Gastrocnemius medialis (tissue), 4 donors: ENCODE results near the gene PCDHA7. TPM values are rescaled to one million over a fixed set of nuclear protein-coding genes. Genes with fewer than 3 reads are reported as not detected.
"Not testable (repeated sequence)": the region's sequence is repeated elsewhere in the genome, so short reads cannot be mapped to it uniquely, and the experiment has no call there.

Source experiments
- ATAC-seq, 2 donors: fragments of 150-250 bp; one replicate each; pipeline ENCODE4 v1.9.1; 2016
- DNase-seq, 2 donors: peaks; one replicate each; pipeline ENCODE4 v3.0.0-alpha.2; 2019
- H3K27ac ChIP-seq, 4 donors: fragments of 200-600 bp; sonication (generic); 1 replicate in 1 of 4; 2 replicates in 3 of 4; pipeline ENCODE4 v1.5.1; 2016 to 2018; ENCODE audit warnings: mild to moderate bottlenecking in 2 of 4, moderate library complexity in 1 of 4
- H3K27me3 ChIP-seq, 3 donors: fragments of 200-600 bp; sonication (generic) in 2 of 3; 1 replicate in 1 of 3; 2 replicates in 2 of 3; pipeline versions ENCODE4 v1.5.1 to v1.6.0; 2016 to 2019; ENCODE audit warnings: mild to moderate bottlenecking in 1 of 3, moderate library complexity in 1 of 3
- H3K36me3 ChIP-seq, 2 donors: fragments of 200-600 bp; sonication (generic) in 1 of 2; one replicate each; pipeline ENCODE4 v1.5.1; 2017 to 2018
- H3K4me1 ChIP-seq, 2 donors: fragments of 200-600 bp; sonication (generic) in 1 of 2; one replicate each; pipeline ENCODE4 v1.5.1; 2016 to 2017; ENCODE audit warnings: mild to moderate bottlenecking in 2 of 2
- H3K4me3 ChIP-seq, 4 donors: fragments of 200-600 bp; sonication (generic) in 3 of 4; 1 replicate in 1 of 4; 2 replicates in 3 of 4; pipeline ENCODE4 v1.5.1; 2016 to 2019; ENCODE audit warnings: mild to moderate bottlenecking in 2 of 4
- H3K9me3 ChIP-seq, 3 donors: fragments of 200-600 bp; sonication (generic) in 2 of 3; 1 replicate in 1 of 3; 2 replicates in 2 of 3; pipeline ENCODE4 v1.5.1; 2016 to 2019
- POLR2A ChIP-seq, 2 donors: fragments of 450-650 bp; IDR thresholded peaks; one replicate each; pipeline ENCODE4 v1.6.1; 2017; ENCODE audit warnings: antibody characterized with exemption in 2 of 2, mild to moderate bottlenecking in 2 of 2, moderate library complexity in 2 of 2
- in situ Hi-C, 4 donors: fragments of 200-750 bp; cut with MboI; loops; one replicate each; pipeline versions ENCODE4 v1.15.0 to v1.8.0; 2017; ENCODE audit warnings: low sequenced_read_pairs in 4 of 4
- intact Hi-C: fragments of 100-400 bp; cut with DNase I; formaldehyde crosslinking; loops from one replicate; pipeline ENCODE4 v1.15.1; 2023; ENCODE audit warnings: low total_unique reads
- total RNA-seq, 4 donors: library from RNA; depleted of rRNA; stranded (reverse); fragments of >200 nt; gene quantifications; one replicate each; pipeline versions ENCODE4 v1.1.0 to v1.2.3, GENCODE V29; 2016
- TF ChIP-seq, protein P1 (sequence below), 5 experiments: fragments of 450-650 bp in 3 of 5; fragments of 200-600 bp in 2 of 5; sonication (generic) in 2 of 5; IDR thresholded peaks in 4 of 5; conservative IDR thresholded peaks in 1 of 5; 1 replicate in 4 of 5; 2 replicates in 1 of 5; pipeline ENCODE4 v1.5.1; 2016 to 2019; ENCODE audit warnings: antibody characterized with exemption in 5 of 5, mild to moderate bottlenecking in 3 of 5, moderate library complexity in 3 of 5

PCDHA7 gene
- total RNA-seq, 4 donors from 2014 or later, result 0.15 to 0.24 TPM; not detected in 2

DNA sequence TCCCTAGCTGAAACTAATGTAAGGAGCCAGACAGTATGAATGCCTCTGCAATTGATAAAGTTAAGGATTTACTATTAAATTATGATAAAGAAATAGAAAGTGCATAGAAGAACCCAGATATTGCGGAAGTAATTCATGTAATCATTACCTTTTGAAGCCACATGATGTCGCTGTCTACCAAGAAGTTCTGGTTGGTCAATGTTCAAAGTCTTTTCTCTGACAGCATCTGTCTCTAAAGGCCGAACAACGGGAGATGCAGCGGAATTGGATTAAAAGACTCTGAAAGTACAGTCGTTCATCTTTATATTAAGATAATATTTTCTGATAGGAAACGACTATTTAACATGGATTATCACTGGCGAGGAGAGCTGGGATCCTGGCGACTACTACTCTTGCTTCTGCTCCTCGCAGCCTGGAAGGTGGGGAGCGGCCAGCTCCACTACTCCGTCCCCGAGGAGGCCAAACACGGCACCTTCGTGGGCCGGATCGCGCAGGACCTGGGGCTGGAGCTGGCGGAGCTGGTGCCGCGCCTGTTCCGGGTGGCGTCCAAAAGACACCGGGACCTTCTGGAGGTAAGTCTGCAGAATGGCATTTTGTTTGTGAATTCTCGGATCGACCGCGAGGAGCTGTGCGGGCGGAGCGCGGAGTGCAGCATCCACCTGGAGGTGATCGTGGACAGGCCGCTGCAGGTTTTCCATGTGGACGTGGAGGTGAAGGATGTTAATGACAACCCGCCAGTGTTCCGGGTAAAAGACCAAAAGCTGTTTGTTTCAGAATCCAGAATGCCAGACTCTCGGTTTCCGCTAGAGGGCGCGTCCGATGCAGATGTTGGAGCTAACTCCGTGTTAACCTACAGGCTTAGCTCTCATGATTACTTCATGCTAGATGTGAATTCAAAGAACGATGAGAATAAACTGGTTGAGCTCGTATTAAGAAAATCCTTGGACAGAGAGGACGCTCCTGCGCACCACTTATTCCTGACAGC lies 7.2 kb downstream of the PCDHA7 start, which contains the start of gene PCDHA8:
Gene PCDHA8 (plus strand): TSS at position 210 of the 985 bp plus-strand sequence. CDS start 135 bp downstream, at position 345.
- Histone ChIP-seq H3K4me1 (no peaks in the 10 kb centered on the region), H3K9me3 (peaks cover 0 to 9% (median 0%) of the 10 kb centered on the region in 3 donors), H3K27me3 (peaks cover 0 to 6% (median 3%) of the 10 kb centered on the region in 3 donors), H3K27ac (no peak within 1 kb of the TSS), H3K36me3 (no peaks in the 10 kb centered on the region), H3K4me3 (no peak within 1 kb of the TSS)
- DNase-seq (no peak), ATAC-seq (no peak)
- intact Hi-C loops, result no loop called here
- no peak for TF ChIP-seq POLR2A (IDR thresholded peaks at IDR 0.05)
- TF ChIP-seq, protein P1, sequence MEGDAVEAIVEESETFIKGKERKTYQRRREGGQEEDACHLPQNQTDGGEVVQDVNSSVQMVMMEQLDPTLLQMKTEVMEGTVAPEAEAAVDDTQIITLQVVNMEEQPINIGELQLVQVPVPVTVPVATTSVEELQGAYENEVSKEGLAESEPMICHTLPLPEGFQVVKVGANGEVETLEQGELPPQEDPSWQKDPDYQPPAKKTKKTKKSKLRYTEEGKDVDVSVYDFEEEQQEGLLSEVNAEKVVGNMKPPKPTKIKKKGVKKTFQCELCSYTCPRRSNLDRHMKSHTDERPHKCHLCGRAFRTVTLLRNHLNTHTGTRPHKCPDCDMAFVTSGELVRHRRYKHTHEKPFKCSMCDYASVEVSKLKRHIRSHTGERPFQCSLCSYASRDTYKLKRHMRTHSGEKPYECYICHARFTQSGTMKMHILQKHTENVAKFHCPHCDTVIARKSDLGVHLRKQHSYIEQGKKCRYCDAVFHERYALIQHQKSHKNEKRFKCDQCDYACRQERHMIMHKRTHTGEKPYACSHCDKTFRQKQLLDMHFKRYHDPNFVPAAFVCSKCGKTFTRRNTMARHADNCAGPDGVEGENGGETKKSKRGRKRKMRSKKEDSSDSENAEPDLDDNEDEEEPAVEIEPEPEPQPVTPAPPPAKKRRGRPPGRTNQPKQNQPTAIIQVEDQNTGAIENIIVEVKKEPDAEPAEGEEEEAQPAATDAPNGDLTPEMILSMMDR (IDR thresholded peaks at IDR 0.05 in 4 of 5, conservative IDR thresholded peaks at IDR 0.05 in 1 of 5), result no peak
- in situ Hi-C loops, result no loop called here

DNA sequence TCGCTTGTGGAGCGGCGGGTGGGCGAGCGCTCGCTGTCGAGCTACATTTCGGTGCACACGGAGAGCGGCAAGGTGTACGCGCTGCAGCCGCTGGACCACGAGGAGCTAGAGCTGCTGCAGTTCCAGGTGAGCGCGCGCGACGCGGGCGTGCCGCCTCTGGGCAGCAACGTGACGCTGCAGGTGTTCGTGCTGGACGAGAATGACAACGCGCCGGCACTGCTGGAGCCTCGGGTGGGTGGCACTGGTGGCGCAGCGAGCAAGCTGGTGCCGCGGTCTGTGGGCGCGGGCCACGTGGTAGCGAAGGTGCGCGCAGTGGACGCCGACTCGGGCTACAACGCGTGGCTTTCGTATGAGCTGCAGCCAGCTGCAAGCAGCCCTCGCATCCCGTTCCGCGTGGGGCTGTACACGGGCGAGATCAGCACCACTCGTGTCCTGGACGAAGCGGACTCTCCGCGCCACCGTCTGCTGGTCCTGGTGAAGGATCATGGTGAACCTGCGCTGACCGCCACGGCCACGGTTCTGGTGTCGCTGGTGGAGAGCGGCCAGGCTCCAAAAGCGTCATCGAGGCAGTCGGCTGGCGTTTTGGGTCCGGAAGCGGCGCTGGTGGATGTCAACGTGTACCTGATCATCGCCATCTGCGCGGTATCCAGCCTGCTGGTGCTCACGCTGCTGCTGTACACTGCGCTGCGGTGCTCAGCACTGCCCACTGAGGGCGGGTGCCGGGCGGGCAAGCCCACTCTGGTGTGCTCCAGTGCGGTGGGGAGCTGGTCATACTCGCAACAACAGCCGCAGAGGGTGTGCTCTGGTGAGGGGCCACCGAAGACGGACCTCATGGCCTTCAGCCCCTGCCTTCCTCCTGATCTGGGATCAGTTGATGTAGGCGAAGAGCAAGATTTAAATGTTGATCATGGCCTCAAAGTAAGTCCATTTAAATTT lies 9.0 kb downstream of the PCDHA7 start:
- in situ Hi-C loops (no loop called here), intact Hi-C loops (no loop called here)
- Histone ChIP-seq H3K36me3 (no peaks in the 10 kb centered on the region), H3K9me3 (peaks cover 0 to 10% (median 0%) of the 10 kb centered on the region in 3 donors), H3K4me1 (no peaks in the 10 kb centered on the region), H3K27ac (no peak overlapping the region), H3K4me3 (no peak overlapping the region), H3K27me3 (peaks cover 0 to 10% (median 6%) of the 10 kb centered on the region in 3 donors)
- ATAC-seq (no peak), DNase-seq (no peak)
- no peak for TF ChIP-seq POLR2A (IDR thresholded peaks at IDR 0.05)
- TF ChIP-seq, protein P1 (IDR thresholded peaks at IDR 0.05 in 4 of 5, conservative IDR thresholded peaks at IDR 0.05 in 1 of 5), result no peak

DNA sequence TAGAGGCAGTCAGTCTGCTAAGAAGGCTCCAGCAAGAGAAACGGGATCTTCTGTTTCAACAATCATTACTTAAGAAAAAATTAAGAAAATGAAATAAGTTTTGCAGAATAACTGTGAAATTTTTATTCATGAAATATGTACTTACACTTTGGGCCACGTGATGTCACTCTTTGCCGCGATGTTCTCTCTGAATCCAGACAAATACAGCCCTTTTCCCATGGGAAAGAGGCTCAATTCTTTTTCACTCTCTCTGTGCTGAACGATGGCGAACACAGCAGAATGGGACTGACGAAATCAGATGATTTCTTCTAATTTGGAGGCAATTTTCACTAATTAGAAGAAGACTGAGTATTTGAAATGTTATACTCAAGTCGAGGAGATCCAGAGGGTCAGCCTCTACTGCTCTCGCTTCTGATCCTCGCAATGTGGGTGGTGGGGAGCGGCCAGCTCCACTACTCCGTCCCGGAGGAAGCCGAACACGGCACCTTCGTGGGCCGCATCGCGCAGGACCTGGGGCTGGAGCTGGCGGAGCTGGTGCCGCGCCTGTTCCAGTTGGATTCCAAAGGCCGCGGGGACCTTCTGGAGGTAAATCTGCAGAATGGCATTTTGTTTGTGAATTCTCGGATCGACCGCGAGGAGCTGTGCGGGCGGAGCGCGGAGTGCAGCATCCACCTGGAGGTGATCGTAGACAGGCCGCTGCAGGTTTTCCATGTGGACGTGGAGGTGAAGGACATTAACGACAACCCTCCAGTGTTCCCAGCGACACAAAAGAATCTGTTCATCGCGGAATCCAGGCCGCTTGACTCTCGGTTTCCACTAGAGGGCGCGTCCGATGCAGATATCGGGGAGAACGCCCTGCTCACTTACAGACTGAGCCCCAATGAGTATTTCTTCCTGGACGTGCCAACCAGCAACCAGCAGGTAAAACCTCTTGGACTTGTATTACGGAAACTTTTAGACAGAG lies 14.4 kb downstream of the PCDHA7 start, which contains the start of gene PCDHA9:
Gene PCDHA9 (plus strand): TSS at position 244 of the 964 bp plus-strand sequence. CDS start 114 bp downstream, at position 358.
- H3K4me3 ChIP-seq, intact Hi-C loops, H3K4me1 ChIP-seq, in situ Hi-C loops, H3K9me3 ChIP-seq, H3K36me3 ChIP-seq, H3K27ac ChIP-seq, ATAC-seq, DNase-seq: not testable (repeated sequence)
- peaks cover 4 to 18% (median 6%) of the 10 kb centered on the region in 3 donors for H3K27me3 ChIP-seq

DNA sequence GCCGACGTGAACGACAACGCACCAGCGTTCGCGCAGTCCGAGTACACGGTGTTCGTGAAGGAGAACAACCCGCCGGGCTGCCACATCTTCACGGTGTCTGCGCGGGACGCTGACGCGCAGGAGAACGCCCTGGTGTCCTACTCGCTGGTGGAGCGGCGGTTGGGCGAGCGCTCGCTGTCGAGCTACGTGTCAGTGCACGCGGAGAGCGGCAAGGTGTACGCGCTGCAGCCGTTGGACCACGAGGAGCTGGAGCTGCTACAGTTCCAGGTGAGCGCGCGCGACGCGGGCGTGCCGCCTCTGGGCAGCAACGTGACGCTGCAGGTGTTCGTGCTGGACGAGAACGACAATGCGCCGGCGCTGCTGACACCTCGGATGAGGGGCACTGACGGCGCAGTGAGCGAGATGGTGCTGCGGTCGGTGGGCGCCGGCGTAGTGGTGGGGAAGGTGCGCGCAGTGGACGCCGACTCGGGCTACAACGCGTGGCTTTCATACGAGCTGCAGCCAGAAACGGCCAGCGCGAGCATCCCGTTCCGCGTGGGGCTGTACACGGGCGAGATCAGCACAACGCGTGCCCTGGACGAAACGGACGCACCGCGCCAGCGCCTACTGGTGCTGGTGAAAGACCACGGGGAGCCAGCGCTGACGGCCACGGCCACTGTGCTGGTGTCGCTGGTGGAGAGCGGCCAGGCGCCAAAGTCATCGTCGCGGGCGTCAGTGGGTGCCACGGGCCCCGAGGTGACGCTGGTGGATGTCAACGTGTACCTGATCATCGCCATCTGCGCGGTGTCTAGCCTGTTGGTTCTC lies 16.0 kb downstream of the PCDHA7 start:
- in situ Hi-C loops, H3K4me3 ChIP-seq, H3K9me3 ChIP-seq, H3K4me1 ChIP-seq, DNase-seq, H3K36me3 ChIP-seq, ATAC-seq, H3K27ac ChIP-seq, intact Hi-C loops: not testable (repeated sequence)
- H3K27me3 ChIP-seq, result peaks cover 4 to 18% (median 6%) of the 10 kb centered on the region in 3 donors
